Measurements from ENCODE around the gene DOCK8.

DNA sequence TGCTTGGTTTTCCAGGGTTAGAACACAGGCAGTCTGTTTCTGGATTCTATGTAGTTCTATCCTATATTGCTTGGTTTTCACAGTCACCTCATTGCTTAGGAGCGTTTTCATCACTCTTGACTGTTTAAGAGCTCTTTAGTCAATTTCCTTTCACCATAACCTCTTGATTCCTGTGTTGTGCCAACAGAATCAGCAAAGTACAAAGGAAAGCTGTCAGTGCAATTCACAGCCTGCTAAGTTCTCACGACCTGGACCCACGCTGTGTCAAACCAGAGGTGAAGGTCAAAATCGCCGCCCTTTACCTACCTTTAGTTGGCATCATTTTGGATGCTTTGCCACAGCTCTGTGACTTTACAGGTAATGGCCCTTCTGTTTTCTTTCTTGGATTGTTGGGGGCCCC lies 199.9 kb downstream of the DOCK8 start:
- TF ChIP-seq HNF4A (CRISPR knock-in tag; IDR thresholded peaks at IDR 0.05) (no peak), ZNF550 (CRISPR knock-in tag; IDR thresholded peaks at IDR 0.05; ENCODE audit: borderline replicate concordance) (no peak)
- TF ChIP-seq, protein P1, sequence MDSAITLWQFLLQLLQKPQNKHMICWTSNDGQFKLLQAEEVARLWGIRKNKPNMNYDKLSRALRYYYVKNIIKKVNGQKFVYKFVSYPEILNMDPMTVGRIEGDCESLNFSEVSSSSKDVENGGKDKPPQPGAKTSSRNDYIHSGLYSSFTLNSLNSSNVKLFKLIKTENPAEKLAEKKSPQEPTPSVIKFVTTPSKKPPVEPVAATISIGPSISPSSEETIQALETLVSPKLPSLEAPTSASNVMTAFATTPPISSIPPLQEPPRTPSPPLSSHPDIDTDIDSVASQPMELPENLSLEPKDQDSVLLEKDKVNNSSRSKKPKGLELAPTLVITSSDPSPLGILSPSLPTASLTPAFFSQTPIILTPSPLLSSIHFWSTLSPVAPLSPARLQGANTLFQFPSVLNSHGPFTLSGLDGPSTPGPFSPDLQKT (CRISPR knock-in tag; IDR thresholded peaks at IDR 0.05; ENCODE audit: borderline replicate concordance), result no peak
- TF ChIP-seq, protein P2, sequence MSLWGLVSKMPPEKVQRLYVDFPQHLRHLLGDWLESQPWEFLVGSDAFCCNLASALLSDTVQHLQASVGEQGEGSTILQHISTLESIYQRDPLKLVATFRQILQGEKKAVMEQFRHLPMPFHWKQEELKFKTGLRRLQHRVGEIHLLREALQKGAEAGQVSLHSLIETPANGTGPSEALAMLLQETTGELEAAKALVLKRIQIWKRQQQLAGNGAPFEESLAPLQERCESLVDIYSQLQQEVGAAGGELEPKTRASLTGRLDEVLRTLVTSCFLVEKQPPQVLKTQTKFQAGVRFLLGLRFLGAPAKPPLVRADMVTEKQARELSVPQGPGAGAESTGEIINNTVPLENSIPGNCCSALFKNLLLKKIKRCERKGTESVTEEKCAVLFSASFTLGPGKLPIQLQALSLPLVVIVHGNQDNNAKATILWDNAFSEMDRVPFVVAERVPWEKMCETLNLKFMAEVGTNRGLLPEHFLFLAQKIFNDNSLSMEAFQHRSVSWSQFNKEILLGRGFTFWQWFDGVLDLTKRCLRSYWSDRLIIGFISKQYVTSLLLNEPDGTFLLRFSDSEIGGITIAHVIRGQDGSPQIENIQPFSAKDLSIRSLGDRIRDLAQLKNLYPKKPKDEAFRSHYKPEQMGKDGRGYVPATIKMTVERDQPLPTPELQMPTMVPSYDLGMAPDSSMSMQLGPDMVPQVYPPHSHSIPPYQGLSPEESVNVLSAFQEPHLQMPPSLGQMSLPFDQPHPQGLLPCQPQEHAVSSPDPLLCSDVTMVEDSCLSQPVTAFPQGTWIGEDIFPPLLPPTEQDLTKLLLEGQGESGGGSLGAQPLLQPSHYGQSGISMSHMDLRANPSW (CRISPR knock-in tag; IDR thresholded peaks at IDR 0.05; ENCODE audit: borderline replicate concordance), result no peak
- TF ChIP-seq, protein P3, sequence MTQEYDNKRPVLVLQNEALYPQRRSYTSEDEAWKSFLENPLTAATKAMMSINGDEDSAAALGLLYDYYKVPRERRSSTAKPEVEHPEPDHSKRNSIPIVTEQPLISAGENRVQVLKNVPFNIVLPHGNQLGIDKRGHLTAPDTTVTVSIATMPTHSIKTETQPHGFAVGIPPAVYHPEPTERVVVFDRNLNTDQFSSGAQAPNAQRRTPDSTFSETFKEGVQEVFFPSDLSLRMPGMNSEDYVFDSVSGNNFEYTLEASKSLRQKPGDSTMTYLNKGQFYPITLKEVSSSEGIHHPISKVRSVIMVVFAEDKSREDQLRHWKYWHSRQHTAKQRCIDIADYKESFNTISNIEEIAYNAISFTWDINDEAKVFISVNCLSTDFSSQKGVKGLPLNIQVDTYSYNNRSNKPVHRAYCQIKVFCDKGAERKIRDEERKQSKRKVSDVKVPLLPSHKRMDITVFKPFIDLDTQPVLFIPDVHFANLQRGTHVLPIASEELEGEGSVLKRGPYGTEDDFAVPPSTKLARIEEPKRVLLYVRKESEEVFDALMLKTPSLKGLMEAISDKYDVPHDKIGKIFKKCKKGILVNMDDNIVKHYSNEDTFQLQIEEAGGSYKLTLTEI (CRISPR knock-in tag; conservative IDR thresholded peaks at IDR 0.05), result no peak
